ENCODE results near the gene SH3YL1. TPM values are rescaled to one million over a fixed set of nuclear protein-coding genes. Genes with fewer than 3 reads are reported as not detected.

Gene SH3YL1
- total RNA-seq, 1 experiment from 2014 or later = 26.5 TPM

- Histone ChIP-seq H4K20me1 (ENCODE audit: control insufficient read depth, insufficient read depth, insufficient read length) (no peaks in the 10 kb centered on the region), H3K9ac (ENCODE audit: extremely low read depth, insufficient read length, low read length) (no peak overlapping the region), H3K9me3 (ENCODE audit: control insufficient read depth, low read depth, low read length) (no peaks in the 10 kb centered on the region), H3K4me1 (ENCODE audit: insufficient read depth, low read length) (no peaks in the 10 kb centered on the region), H3K14ac (ENCODE audit: insufficient read depth, low read length) (no peak overlapping the region), H3K56ac (ENCODE audit: insufficient read length, low read depth, low read length) (no peak overlapping the region), H2BK12ac (ENCODE audit: insufficient read length, low read depth, low read length) (no peak overlapping the region), H4K5ac (ENCODE audit: insufficient read length, low read depth, low read length) (no peak overlapping the region), H3K79me1 (ENCODE audit: insufficient read depth, low read depth, low read length, poor library complexity, severe bottlenecking) (no peaks in the 10 kb centered on the region), H3K79me2 (ENCODE audit: insufficient read depth, low read length) (no peaks in the 10 kb centered on the region; the same call in 1 of the 2 replicates), H2AFZ (ENCODE audit: low read length) (no peak overlapping the region), H3K4ac (ENCODE audit: low read depth, low read length) (no peak overlapping the region), H4K91ac (ENCODE audit: insufficient read length, low read depth, low read length) (no peak overlapping the region), H3K18ac (ENCODE audit: insufficient read length, low read depth, low read length) (no peak overlapping the region), H2AK5ac (ENCODE audit: insufficient read length, low read length) (no peak overlapping the region), H3K4me2 (ENCODE audit: insufficient read depth, insufficient read length, low read length) (no peak overlapping the region), H2BK20ac (ENCODE audit: low read depth, low read length, poor library complexity, severe bottlenecking) (no peak overlapping the region), H4K8ac (replicated peaks; ENCODE audit: insufficient read length, low read depth, low read length) (no peak overlapping the region), H3K27me3 (ENCODE audit: insufficient read depth, low read length) (no peaks in the 10 kb centered on the region), H3K23me2 (ENCODE audit: insufficient read length, low read depth, low read length, poor library complexity, severe bottlenecking) (no peaks in the 10 kb centered on the region), H2BK120ac (ENCODE audit: low read depth, low read length, poor library complexity, severe bottlenecking) (no peak overlapping the region), H2BK5ac (ENCODE audit: insufficient read length, low read length) (no peak overlapping the region), H2BK15ac (ENCODE audit: low read depth, low read length) (no peak overlapping the region), H3K23ac (ENCODE audit: insufficient read length, low read depth, low read length) (no peak overlapping the region), H3T11ph (ENCODE audit: low read length) (no peak overlapping the region), H3K27ac (ENCODE audit: insufficient read length, low read depth, low read length) (no peak overlapping the region)
- Mint-ChIP-seq H3K36me3 (ENCODE audit: insufficient read depth in 1 of 3, low read depth in 3 of 3) (peaks cover 17 to 29% (median 24%) of the 10 kb centered on the region in 3 experiments), H3K27ac (no peak overlapping the region), H3K27me3 (ENCODE audit: low read depth) (no peaks in the 10 kb centered on the region), H3K4me3 (no peak overlapping the region; a peak in 1 of 5 replicates), H3K4me1 (no peaks in the 10 kb centered on the region), H3K9me3 (no peaks in the 10 kb centered on the region)
- TF ChIP-seq CTCF (conservative IDR thresholded peaks at IDR 0.05) = no peak
- no CpG with 5 or more reads among the region's 4 CpGs for WGBS (ENCODE audit: extremely low coverage, insufficient read length, low lambda C conversion rate)
- no peak for DNase-seq
These were observed 40.4 kb downstream of the SH3YL1 start for GRCh38 chr2:223451-223850.

All from H9 (cell line).